ENCODE measurements around the gene GTF2A1.

DNA sequence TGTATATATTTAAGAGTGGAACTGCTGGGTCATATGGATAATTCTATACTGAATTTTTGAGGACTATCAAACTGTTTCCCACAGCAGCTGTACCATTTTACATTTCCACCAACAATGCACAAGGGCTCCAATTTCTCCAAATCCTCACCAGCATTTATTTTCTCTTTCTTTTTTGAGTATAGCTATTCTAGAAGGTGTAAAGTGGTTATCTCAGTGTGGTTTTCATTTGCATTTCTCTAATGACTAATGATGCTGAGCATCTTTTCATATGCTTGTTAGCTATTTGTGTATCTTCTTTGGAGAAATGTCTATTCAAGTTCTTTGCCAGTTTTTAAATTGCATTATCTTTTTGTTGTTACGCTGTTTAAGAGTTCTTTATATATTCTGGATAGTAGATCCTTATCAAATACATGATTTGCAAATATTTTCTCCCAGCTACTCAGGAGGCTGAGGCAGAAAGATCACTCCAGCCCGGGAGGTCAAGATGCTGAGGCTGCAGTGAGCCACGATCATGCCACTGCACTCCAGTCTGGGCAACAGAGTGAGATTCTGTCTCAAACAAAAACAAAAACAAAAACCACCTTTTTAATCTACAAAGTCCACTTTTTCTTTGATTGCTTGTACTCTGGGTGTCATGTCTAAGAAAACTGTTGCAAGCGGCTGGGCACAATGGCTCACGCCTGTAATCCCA, 32.8 kb downstream of the GTF2A1 start:
- TF ChIP-seq, protein P1, sequence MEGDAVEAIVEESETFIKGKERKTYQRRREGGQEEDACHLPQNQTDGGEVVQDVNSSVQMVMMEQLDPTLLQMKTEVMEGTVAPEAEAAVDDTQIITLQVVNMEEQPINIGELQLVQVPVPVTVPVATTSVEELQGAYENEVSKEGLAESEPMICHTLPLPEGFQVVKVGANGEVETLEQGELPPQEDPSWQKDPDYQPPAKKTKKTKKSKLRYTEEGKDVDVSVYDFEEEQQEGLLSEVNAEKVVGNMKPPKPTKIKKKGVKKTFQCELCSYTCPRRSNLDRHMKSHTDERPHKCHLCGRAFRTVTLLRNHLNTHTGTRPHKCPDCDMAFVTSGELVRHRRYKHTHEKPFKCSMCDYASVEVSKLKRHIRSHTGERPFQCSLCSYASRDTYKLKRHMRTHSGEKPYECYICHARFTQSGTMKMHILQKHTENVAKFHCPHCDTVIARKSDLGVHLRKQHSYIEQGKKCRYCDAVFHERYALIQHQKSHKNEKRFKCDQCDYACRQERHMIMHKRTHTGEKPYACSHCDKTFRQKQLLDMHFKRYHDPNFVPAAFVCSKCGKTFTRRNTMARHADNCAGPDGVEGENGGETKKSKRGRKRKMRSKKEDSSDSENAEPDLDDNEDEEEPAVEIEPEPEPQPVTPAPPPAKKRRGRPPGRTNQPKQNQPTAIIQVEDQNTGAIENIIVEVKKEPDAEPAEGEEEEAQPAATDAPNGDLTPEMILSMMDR (IDR thresholded peaks at IDR 0.05; ENCODE audit: low read length) = no peak
- no peak for TF ChIP-seq EZH2 (IDR thresholded peaks at IDR 0.05; ENCODE audit: borderline replicate concordance, low read length)
